GM23338 (cell line): ENCODE results near the gene NUP42. TPM values are rescaled to one million over a fixed set of nuclear protein-coding genes. Genes with fewer than 3 reads are reported as not detected.

ENCODE experiments used
- ATAC-seq: fragments of 200-7000 bp; cut with Tn5 transposase; 3 replicates; pipeline ENCODE4 v1.9.1; 2020
- DNase-seq: peaks from one replicate; pipeline ENCODE4 v3.0.0-alpha.2; 2015; ENCODE audit warnings: low spot score
- H2AFZ ChIP-seq: fragments of 200-600 bp; sonication (generic); 2 replicates; pipeline ENCODE4 v1.8.0; 2016; ENCODE audit warnings: antibody characterized with exemption, mild to moderate bottlenecking, moderate library complexity
- H3F3A ChIP-seq: fragments of 200-600 bp; sonication (generic); replicated peaks from 2 replicates; pipeline ENCODE4 v1.8.0; 2017; ENCODE audit warnings: antibody characterized with exemption, mixed run types, low read depth
- H3K27ac ChIP-seq: fragments of 200-600 bp; sonication (generic); 2 replicates; pipeline ENCODE4 v1.6.1; 2016; ENCODE audit warnings: low read depth
- H3K27me3 ChIP-seq: fragments of 200-600 bp; sonication (generic); 2 replicates; pipeline ENCODE4 v1.8.0; 2016; ENCODE audit warnings: mild to moderate bottlenecking, mixed run types, moderate library complexity; ENCODE audit not compliant: insufficient read depth
- H3K36me3 ChIP-seq: fragments of 200-600 bp; sonication (generic); 2 replicates; pipeline ENCODE4 v1.8.0; 2016; ENCODE audit warnings: mild to moderate bottlenecking; ENCODE audit not compliant: insufficient read depth
- H3K4me1 ChIP-seq: fragments of 200-600 bp; sonication (generic); 2 replicates; pipeline ENCODE4 v1.8.0; 2016; ENCODE audit warnings: mild to moderate bottlenecking, moderate library complexity; ENCODE audit not compliant: insufficient read depth
- H3K4me2 ChIP-seq: fragments of 200-600 bp; sonication (generic); 2 replicates; pipeline ENCODE4 v1.7.1; 2017; ENCODE audit warnings: mixed run types
- H3K4me3 ChIP-seq: fragments of 200-600 bp; sonication (generic); 2 replicates; pipeline ENCODE4 v1.6.1; 2016; ENCODE audit warnings: mixed run types
- H3K79me2 ChIP-seq: fragments of 200-600 bp; sonication (generic); replicated peaks from 2 replicates; pipeline ENCODE4 v1.8.0; 2017; ENCODE audit warnings: mild to moderate bottlenecking; ENCODE audit not compliant: insufficient read depth
- H3K9me2 ChIP-seq: fragments of 200-600 bp; sonication (generic); 2 replicates; pipeline ENCODE4 v1.8.0; 2017; ENCODE audit not compliant: insufficient read depth
- H4K20me1 ChIP-seq: fragments of 200-600 bp; sonication (generic); replicated peaks from 2 replicates; pipeline ENCODE4 v1.8.0; 2017; ENCODE audit warnings: mild to moderate bottlenecking; ENCODE audit not compliant: insufficient read depth
- H3K27ac Mint-ChIP-seq: 2 replicates; pipeline ENCODE4 v1.8.0; 2020; ENCODE audit warnings: inconsistent platforms, mild to moderate bottlenecking, moderate library complexity, mixed read lengths
- H3K27me3 Mint-ChIP-seq: 3 replicates; pipeline ENCODE4 v1.8.0; 2022; ENCODE audit warnings: low read depth, mild to moderate bottlenecking, moderate library complexity, mixed read lengths, inconsistent platforms; ENCODE audit not compliant: insufficient read depth, poor library complexity
- H3K36me3 Mint-ChIP-seq: 3 replicates; pipeline ENCODE4 v1.8.0; 2021; ENCODE audit warnings: low read depth, mild to moderate bottlenecking, inconsistent platforms, moderate library complexity, mixed read lengths
- H3K4me1 Mint-ChIP-seq: 3 replicates; pipeline ENCODE4 v1.8.0; 2020; ENCODE audit warnings: mild to moderate bottlenecking, inconsistent platforms, mixed read lengths
- H3K4me3 Mint-ChIP-seq: 3 replicates; pipeline ENCODE4 v1.8.0; 2021; ENCODE audit warnings: moderate library complexity, mild to moderate bottlenecking, inconsistent platforms, mixed read lengths
- H3K9me3 Mint-ChIP-seq: 3 replicates; pipeline ENCODE4 v1.8.0; 2020; ENCODE audit warnings: moderate library complexity, mild to moderate bottlenecking, inconsistent platforms, mixed read lengths
- CREB1 ChIP-seq: fragments of 250-450 bp; sonication (Bioruptor Pico); IDR thresholded peaks from 2 replicates; pipeline ENCODE4 v1.5.0; 2020; ENCODE audit warnings: low read depth, mild to moderate bottlenecking, moderate library complexity
- EZH2 ChIP-seq: fragments of 200-600 bp; sonication (generic); IDR thresholded peaks from one replicate; pipeline ENCODE4 v1.8.0; 2017; ENCODE audit warnings: antibody characterized with exemption, mild to moderate bottlenecking, low read depth; ENCODE audit not compliant: unreplicated experiment
- EZH2phosphoT487 ChIP-seq: fragments of 200-600 bp; sonication (generic); IDR thresholded peaks from one replicate; pipeline ENCODE4 v1.8.1; 2018; ENCODE audit warnings: antibody characterized with exemption; ENCODE audit not compliant: unreplicated experiment
- JUNB ChIP-seq: IDR thresholded peaks from one replicate; pipeline ENCODE4 v1.6.1; 2016; ENCODE audit warnings: antibody characterized with exemption; ENCODE audit not compliant: unreplicated experiment
- NANOG ChIP-seq: IDR thresholded peaks from 2 replicates; pipeline ENCODE4 v1.6.1; 2016; ENCODE audit warnings: antibody characterized with exemption, borderline replicate concordance
- POLR2AphosphoS5 ChIP-seq: IDR thresholded peaks from 2 replicates; pipeline ENCODE4 v1.6.1; 2016; ENCODE audit warnings: antibody characterized with exemption, low read depth
- STAT1 ChIP-seq: IDR thresholded peaks from one replicate; pipeline ENCODE4 v1.6.1; 2016; ENCODE audit warnings: antibody characterized with exemption; ENCODE audit not compliant: unreplicated experiment
- ZNF114 ChIP-seq: fragments of 250-450 bp; sonication (Bioruptor Pico); IDR thresholded peaks from 2 replicates; pipeline ENCODE4 v1.5.0; 2020; ENCODE audit warnings: mild to moderate bottlenecking, moderate library complexity
- ZNF331 ChIP-seq: fragments of 250-450 bp; sonication (Bioruptor Pico); IDR thresholded peaks from 2 replicates; pipeline ENCODE4 v1.5.0; 2020; ENCODE audit warnings: low read depth, mild to moderate bottlenecking, moderate library complexity
- polyA plus RNA-seq: library from polyadenylated mRNA; unstranded; fragments of >200 nt; fragmentation: Nextera tagmentation; extraction: Ambion mirVana; gene quantifications from 2 replicates; pipeline ENCODE4 v1.2.1, GENCODE V29; 2016
- total RNA-seq: library from RNA; depleted of rRNA; stranded (reverse); fragments of >200 nt; shearing (Covaris generic); gene quantifications from 2 replicates; pipeline ENCODE4 v1.2.3, GENCODE V29; 2014
- TF ChIP-seq, protein P1 (sequence below): IDR thresholded peaks from one replicate; pipeline ENCODE4 v1.6.1; 2018; ENCODE audit warnings: antibody characterized with exemption; ENCODE audit not compliant: unreplicated experiment
- TF ChIP-seq, protein P2 (sequence below): fragments of 250-450 bp; sonication (Bioruptor Pico); IDR thresholded peaks from 2 replicates; pipeline ENCODE4 v1.5.0; 2020; ENCODE audit warnings: mild to moderate bottlenecking, moderate library complexity
- TF ChIP-seq, protein P3 (sequence below): IDR thresholded peaks from 2 replicates; pipeline ENCODE4 v1.6.1; 2016; ENCODE audit warnings: antibody characterized with exemption
- TF ChIP-seq, protein P4 (sequence below), 2 experiments: fragments of 200-600 bp in 1 of 2; sonication (generic) in 1 of 2; conservative IDR thresholded peaks; 2 replicates each; pipeline versions ENCODE4 v1.5.1 to v1.6.1; 2016 to 2017; ENCODE audit warnings: antibody characterized with exemption in 2 of 2, low read depth in 2 of 2, mild to moderate bottlenecking in 2 of 2, moderate library complexity in 1 of 2

The NUP42 gene
- total and polyA plus RNA-seq, 2 experiments from 2014 or later, result 39.1 to 42.7 TPM

DNA sequence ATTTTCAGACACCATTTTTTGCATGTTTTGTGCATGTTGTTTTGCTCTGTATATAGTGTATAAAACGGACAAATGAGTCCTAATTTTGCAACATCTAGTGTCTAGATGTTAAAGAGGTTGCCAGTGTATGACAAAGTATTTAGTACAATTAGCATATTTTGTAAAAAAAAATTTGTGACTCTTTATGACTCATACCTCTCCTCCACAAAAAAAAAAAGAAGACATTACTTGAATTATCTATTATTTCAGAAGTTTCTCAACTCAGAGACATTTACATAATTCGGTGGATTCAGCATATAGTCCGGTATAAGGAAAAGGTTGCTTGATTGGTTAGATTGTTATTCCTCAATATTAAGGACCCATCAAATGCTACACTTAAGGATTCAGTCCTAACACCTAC is 26.0 kb downstream of the NUP42 start:
- H3K27ac Mint-ChIP-seq, result no peak overlapping the region
- no peak for DNase-seq
- Histone ChIP-seq H3K27ac (no peak overlapping the region), H3K4me2 (no peak overlapping the region), H3K4me1 (peaks cover 10% of the 10 kb centered on the region), H3K79me2 (no peaks in the 10 kb centered on the region), H3K27me3 (peaks cover 5% of the 10 kb centered on the region; the same call in 1 of the 2 replicates), H3K36me3 (no peaks in the 10 kb centered on the region), H4K20me1 (no peaks in the 10 kb centered on the region), H3K4me3 (no peak overlapping the region), H2AFZ (no peak overlapping the region), H3F3A (0 out of 2 replicates have a peak, but pooled peaks cover 2% of the 10 kb centered on the region), H3K9me2 (no peaks in the 10 kb centered on the region)
- H3K36me3 Mint-ChIP-seq, result peaks cover 3% of the 10 kb centered on the region; the same call in 2 of the 3 replicates
- no peaks in the 10 kb centered on the region for H3K9me3 Mint-ChIP-seq
- TF ChIP-seq CREB1, result no peak
- no peak for TF ChIP-seq EZH2
- TF ChIP-seq ZNF331 (CRISPR knock-in tag), result no peak
- no peak for TF ChIP-seq JUNB
- TF ChIP-seq, protein P1, sequence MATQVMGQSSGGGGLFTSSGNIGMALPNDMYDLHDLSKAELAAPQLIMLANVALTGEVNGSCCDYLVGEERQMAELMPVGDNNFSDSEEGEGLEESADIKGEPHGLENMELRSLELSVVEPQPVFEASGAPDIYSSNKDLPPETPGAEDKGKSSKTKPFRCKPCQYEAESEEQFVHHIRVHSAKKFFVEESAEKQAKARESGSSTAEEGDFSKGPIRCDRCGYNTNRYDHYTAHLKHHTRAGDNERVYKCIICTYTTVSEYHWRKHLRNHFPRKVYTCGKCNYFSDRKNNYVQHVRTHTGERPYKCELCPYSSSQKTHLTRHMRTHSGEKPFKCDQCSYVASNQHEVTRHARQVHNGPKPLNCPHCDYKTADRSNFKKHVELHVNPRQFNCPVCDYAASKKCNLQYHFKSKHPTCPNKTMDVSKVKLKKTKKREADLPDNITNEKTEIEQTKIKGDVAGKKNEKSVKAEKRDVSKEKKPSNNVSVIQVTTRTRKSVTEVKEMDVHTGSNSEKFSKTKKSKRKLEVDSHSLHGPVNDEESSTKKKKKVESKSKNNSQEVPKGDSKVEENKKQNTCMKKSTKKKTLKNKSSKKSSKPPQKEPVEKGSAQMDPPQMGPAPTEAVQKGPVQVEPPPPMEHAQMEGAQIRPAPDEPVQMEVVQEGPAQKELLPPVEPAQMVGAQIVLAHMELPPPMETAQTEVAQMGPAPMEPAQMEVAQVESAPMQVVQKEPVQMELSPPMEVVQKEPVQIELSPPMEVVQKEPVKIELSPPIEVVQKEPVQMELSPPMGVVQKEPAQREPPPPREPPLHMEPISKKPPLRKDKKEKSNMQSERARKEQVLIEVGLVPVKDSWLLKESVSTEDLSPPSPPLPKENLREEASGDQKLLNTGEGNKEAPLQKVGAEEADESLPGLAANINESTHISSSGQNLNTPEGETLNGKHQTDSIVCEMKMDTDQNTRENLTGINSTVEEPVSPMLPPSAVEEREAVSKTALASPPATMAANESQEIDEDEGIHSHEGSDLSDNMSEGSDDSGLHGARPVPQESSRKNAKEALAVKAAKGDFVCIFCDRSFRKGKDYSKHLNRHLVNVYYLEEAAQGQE, result no peak
- TF ChIP-seq, protein P2, sequence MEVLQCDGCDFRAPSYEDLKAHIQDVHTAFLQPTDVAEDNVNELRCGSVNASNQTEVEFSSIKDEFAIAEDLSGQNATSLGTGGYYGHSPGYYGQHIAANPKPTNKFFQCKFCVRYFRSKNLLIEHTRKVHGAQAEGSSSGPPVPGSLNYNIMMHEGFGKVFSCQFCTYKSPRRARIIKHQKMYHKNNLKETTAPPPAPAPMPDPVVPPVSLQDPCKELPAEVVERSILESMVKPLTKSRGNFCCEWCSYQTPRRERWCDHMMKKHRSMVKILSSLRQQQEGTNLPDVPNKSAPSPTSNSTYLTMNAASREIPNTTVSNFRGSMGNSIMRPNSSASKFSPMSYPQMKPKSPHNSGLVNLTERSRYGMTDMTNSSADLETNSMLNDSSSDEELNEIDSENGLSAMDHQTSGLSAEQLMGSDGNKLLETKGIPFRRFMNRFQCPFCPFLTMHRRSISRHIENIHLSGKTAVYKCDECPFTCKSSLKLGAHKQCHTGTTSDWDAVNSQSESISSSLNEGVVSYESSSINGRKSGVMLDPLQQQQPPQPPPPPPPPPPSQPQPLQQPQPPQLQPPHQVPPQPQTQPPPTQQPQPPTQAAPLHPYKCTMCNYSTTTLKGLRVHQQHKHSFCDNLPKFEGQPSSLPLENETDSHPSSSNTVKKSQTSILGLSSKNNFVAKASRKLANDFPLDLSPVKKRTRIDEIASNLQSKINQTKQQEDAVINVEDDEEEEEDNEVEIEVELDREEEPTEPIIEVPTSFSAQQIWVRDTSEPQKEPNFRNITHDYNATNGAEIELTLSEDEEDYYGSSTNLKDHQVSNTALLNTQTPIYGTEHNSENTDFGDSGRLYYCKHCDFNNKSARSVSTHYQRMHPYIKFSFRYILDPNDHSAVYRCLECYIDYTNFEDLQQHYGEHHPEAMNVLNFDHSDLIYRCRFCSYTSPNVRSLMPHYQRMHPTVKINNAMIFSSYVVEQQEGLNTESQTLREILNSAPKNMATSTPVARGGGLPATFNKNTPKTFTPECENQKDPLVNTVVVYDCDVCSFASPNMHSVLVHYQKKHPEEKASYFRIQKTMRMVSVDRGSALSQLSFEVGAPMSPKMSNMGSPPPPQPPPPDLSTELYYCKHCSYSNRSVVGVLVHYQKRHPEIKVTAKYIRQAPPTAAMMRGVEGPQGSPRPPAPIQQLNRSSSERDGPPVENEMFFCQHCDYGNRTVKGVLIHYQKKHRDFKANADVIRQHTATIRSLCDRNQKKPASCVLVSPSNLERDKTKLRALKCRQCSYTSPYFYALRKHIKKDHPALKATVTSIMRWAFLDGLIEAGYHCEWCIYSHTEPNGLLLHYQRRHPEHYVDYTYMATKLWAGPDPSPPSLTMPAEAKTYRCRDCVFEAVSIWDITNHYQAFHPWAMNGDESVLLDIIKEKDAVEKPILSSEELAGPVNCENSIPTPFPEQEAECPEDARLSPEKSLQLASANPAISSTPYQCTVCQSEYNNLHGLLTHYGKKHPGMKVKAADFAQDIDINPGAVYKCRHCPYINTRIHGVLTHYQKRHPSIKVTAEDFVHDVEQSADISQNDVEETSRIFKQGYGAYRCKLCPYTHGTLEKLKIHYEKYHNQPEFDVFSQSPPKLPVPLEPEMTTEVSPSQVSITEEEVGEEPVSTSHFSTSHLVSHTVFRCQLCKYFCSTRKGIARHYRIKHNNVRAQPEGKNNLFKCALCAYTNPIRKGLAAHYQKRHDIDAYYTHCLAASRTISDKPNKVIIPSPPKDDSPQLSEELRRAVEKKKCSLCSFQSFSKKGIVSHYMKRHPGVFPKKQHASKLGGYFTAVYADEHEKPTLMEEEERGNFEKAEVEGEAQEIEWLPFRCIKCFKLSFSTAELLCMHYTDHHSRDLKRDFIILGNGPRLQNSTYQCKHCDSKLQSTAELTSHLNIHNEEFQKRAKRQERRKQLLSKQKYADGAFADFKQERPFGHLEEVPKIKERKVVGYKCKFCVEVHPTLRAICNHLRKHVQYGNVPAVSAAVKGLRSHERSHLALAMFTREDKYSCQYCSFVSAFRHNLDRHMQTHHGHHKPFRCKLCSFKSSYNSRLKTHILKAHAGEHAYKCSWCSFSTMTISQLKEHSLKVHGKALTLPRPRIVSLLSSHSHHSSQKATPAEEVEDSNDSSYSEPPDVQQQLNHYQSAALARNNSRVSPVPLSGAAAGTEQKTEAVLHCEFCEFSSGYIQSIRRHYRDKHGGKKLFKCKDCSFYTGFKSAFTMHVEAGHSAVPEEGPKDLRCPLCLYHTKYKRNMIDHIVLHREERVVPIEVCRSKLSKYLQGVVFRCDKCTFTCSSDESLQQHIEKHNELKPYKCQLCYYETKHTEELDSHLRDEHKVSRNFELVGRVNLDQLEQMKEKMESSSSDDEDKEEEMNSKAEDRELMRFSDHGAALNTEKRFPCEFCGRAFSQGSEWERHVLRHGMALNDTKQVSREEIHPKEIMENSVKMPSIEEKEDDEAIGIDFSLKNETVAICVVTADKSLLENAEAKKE (CRISPR knock-in tag), result no peak
- no peak for TF ChIP-seq STAT1
- TF ChIP-seq NANOG, result no peak
- TF ChIP-seq, protein P3, sequence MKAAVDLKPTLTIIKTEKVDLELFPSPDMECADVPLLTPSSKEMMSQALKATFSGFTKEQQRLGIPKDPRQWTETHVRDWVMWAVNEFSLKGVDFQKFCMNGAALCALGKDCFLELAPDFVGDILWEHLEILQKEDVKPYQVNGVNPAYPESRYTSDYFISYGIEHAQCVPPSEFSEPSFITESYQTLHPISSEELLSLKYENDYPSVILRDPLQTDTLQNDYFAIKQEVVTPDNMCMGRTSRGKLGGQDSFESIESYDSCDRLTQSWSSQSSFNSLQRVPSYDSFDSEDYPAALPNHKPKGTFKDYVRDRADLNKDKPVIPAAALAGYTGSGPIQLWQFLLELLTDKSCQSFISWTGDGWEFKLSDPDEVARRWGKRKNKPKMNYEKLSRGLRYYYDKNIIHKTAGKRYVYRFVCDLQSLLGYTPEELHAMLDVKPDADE, result no peak
- TF ChIP-seq ZNF114 (CRISPR knock-in tag), result no peak
- TF ChIP-seq POLR2AphosphoS5, result no peak
- no peak for TF ChIP-seq EZH2phosphoT487
- TF ChIP-seq, protein P4, sequence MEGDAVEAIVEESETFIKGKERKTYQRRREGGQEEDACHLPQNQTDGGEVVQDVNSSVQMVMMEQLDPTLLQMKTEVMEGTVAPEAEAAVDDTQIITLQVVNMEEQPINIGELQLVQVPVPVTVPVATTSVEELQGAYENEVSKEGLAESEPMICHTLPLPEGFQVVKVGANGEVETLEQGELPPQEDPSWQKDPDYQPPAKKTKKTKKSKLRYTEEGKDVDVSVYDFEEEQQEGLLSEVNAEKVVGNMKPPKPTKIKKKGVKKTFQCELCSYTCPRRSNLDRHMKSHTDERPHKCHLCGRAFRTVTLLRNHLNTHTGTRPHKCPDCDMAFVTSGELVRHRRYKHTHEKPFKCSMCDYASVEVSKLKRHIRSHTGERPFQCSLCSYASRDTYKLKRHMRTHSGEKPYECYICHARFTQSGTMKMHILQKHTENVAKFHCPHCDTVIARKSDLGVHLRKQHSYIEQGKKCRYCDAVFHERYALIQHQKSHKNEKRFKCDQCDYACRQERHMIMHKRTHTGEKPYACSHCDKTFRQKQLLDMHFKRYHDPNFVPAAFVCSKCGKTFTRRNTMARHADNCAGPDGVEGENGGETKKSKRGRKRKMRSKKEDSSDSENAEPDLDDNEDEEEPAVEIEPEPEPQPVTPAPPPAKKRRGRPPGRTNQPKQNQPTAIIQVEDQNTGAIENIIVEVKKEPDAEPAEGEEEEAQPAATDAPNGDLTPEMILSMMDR (conservative IDR thresholded peaks at IDR 0.05; ENCODE audit: low read depth in 2 of 2), result no peak
- ATAC-seq, result no peak
- no peak overlapping the region for H3K4me3 Mint-ChIP-seq
- H3K4me1 Mint-ChIP-seq, result peaks cover 26% of the 10 kb centered on the region
- H3K27me3 Mint-ChIP-seq, result peaks cover 9% of the 10 kb centered on the region
